D721Med (cell line): ENCODE data around the gene NADK.

Experiments used
- DNase-seq: peaks from one replicate; pipeline ENCODE4 v3.0.0; 2011; ENCODE audit warnings: low spot score; ENCODE audit not compliant: insufficient read length
- FAIRE-seq: peaks from 2 replicates; lab custom pipeline; 2011; peaks lifted over from hg19 to GRCh38; lab: Jason Lieb, UNC
- TF ChIP-seq, protein P1 (sequence below): IDR thresholded peaks from 2 replicates; pipeline ENCODE4 v1.5.1; 2012; ENCODE audit warnings: mild to moderate bottlenecking, control low read depth; ENCODE audit not compliant: insufficient read depth; ENCODE audit errors: missing control alignments

NADK gene

DNA sequence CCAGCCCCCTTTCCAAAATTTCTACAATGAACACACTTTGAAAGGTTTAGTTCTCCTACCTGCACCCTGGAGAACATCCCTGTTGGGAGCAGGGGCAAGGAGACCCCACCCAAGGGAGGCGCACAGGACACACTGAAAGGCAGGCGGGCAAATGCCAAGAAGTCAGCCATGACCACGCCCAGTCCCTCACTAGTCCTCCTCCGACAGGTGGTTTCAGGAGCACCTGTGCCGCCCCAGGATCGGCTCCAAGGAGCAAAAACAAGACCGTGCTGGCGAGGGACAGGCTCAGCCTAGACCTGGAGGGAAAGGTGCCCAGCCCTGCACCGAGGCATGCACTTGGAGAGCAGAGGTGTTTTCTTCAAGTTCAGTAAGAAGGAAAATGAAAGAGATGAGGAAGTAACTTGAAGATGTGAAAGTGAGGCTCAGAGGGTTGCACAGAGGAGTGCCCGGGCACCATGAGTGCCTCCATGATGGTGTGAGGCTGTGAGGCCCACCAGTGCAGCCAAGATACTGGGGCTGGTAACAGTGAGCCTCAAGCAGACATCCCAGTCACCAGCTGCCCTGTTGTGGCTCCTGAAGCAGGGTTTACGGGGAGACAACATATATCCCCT lies 19.6 kb upstream of the NADK start:
- TF ChIP-seq, protein P1, sequence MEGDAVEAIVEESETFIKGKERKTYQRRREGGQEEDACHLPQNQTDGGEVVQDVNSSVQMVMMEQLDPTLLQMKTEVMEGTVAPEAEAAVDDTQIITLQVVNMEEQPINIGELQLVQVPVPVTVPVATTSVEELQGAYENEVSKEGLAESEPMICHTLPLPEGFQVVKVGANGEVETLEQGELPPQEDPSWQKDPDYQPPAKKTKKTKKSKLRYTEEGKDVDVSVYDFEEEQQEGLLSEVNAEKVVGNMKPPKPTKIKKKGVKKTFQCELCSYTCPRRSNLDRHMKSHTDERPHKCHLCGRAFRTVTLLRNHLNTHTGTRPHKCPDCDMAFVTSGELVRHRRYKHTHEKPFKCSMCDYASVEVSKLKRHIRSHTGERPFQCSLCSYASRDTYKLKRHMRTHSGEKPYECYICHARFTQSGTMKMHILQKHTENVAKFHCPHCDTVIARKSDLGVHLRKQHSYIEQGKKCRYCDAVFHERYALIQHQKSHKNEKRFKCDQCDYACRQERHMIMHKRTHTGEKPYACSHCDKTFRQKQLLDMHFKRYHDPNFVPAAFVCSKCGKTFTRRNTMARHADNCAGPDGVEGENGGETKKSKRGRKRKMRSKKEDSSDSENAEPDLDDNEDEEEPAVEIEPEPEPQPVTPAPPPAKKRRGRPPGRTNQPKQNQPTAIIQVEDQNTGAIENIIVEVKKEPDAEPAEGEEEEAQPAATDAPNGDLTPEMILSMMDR = no peak
- DNase-seq (no peak), FAIRE-seq (no peak)

DNA sequence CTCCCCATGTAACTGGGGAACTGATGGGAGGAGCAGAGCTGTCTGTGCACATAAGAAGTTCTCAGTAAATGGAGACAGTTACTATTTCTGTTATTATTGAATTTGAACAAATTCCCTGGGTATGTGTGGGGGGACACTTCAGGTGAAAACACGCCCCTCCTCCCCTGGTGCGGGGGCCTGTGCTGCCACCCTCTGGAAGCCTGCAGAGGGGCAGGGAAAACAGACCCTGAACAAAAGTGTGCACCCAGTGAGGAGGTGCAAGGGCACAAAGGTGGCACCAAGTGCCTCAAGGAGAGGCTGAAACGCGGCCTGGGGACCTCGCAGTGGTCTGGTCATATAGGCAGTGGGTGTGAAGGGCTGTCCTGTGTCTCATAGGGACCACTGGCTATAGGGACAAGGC lies 18.2 kb upstream of the NADK start:
- TF ChIP-seq, protein P1 = peak; percentile 18
- DNase-seq = no peak
- FAIRE-seq = no peak

DNA sequence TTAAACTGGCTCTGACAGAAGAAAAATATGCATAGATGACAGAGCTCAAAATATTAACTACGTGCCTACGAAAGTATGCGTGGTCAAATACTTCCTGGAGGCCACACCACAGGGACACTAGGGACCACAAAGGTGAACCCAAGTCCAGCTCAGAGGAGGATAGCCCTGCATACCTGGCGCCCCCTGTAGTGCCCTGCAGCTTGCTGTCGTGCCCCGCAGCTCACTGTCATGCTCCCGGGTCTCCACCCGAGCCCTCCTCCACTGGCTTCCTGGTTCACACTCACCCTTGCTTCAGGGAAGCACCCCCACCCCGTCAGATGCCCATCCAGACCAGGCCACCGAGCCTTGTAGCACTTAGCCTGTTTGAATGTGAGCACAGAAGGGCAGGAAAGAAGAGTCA lies 16.7 kb upstream of the NADK start:
- TF ChIP-seq, protein P1 = no peak
- no peak for FAIRE-seq
- DNase-seq = no peak

DNA sequence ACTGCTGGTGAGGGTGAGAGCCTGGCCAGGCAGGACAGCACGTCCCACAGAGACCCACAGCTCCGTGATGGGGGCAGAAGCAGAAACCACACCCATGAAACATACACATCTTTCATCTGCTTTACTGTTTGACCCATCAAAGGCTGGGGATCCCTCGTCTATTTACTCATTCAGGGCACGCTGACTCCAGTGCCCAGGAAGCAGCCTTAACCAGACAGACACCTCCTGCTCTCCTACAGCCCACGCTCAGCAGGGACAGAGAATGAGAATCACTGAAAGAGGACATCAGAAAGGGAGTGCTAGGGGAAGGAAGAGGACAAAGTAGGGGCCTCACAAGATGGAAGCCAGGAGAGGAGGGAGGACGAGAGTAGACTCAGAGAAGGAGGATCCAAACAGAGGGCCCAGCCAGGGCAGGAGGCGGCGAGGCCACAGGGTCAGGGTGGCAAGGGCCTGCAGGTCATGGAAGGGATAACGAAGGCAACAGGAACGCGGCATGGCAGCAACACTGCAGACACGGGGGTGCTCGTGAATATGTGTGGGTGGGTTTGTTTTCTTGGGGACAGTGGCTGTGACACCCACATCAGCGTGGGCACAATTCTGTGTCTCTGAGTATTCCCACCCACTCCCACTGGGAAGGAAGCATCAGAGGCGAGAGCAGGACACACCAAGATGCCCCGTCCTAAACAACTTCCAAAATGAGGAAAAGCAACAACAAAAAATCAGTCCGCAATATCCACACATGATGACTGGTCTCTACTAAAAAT lies 15.4 kb upstream of the NADK start:
- DNase-seq (no peak), FAIRE-seq (no peak)
- TF ChIP-seq, protein P1 = no peak

DNA sequence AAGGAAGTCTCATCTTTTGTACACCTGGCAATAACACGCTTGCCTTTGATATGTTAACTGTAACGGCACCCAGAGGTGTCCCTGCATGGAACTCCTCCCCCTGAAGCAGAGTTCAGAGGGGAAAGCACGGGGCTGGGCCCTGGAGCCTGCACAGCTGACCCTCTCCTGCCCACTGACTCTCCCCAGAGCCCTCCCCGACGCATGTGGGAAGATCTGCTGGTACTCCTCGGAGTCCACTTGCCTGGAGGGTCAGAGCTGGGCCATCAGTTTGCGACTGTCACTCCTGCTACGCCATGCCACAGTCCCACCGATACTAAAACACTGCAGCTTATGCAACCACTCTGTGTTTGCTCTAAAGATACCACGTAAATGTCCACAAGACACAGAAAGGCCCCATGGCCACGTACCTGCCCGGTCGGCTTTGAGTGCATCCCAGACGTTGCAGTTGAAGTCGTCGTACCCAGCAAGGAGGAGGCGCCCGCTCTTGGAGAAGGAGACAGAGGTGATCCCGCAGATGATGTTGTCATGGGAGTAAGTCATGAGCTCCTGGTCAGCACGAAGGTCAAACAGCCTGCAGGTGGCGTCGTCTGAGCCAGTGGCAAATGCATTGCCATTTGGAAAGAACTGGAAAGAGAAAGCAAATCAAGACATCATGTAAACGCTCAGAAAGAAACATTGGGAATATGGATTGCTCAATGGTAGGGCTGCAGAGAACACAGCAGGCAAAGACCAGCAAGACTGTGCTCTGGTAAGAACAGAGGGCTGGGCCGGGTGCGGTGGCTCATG lies 10.6 kb upstream of the NADK start:
- TF ChIP-seq, protein P1 = peak; percentile 50
- DNase-seq (no peak), FAIRE-seq (no peak)

DNA sequence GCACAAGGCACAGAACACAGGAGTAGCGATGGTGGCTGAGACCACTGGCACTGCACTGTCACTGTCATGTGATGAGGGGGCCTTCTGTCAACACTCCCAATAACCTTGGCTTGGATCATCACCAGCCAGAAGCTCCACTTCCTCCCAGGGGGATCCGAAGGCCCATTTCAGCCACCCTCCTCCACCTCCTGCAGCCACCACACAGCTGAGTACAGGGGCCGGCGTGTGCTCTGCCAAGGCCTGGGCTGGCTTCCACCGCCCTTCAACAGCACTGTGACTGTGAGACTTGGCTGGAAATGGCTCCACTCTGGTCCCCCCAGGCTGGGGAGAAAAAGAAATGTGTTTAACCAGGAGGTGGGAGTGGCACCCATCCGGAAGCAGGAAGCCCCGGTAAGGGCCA lies 9.9 kb upstream of the NADK start:
- DNase-seq (no peak), FAIRE-seq (no peak)
- TF ChIP-seq, protein P1 = no peak
